T47D (cell line): ENCODE measurements around the gene PUM2.
A peak's percentile ranks its signal among the peaks of the same experiment; 100 is the strongest.

ENCODE experiments used
- DNase-seq, 2 experiments: peaks; one replicate each; pipeline versions ENCODE4 v3.0.0 to v3.0.0-alpha.2; 2011 to 2012; ENCODE audit warnings: low read depth in 1 of 2, low spot score in 1 of 2
- JUND ChIP-seq: IDR thresholded peaks from 2 replicates; pipeline ENCODE4 v1.6.1; 2012; ENCODE audit warnings: low read depth
- in situ Hi-C: cut with HindIII; loops from 2 replicates; pipeline ENCODE4 v1.10.0; 2016; ENCODE audit warnings: low sequenced_read_pairs, low pct_unique_long_range_greater_than_20kb

The PUM2 gene

GRCh38 chr2:20314562-20315501 lies 35.8 kb downstream of the PUM2 start:
- DNase-seq, result no peak
- TF ChIP-seq JUND, result no peak
- in situ Hi-C loops, result no loop called here

DNA sequence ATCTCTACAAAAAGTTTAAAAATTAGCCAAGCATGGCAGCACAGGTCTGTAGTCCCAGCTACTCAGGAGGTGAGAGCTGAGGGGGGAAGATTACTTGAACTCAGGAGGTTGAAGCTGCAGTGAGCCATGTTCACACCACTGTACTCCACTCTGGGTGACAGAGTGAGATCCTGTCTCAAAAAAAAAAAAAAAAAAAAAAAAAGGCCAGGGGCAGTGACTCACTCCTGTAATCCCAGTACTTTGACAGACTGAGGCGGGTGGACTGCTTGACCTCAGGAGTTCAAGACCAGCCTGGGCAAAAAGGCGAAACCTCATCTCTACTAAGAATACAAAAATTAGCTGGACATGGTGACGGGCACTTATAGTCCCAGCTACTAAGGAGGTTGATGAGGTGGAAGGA lies 37.0 kb downstream of the PUM2 start:
- no peak for TF ChIP-seq JUND
- DNase-seq, result no peak
- in situ Hi-C loops, result no loop called here

DNA sequence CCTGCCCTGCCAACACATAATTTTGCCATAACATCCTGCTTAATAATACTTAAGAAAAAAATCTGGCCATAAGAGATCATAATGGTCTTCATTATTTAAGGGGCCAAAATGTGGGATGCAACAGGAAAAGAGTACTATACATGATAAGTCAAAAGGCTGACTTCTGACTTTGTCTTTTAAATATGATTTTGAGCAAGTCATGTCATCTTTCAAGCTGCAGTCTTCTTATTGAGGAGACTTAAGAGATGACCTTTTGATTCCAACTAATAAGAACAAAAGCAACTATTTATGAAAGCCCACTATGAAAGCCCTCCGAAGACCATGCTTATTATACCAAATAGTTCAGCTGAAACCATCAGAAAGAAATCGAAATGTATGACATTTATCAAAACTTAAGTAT lies 41.6 kb downstream of the PUM2 start:
- DNase-seq, result no peak
- in situ Hi-C loops, result no loop called here
- TF ChIP-seq JUND, result no peak

GRCh38 chr2:20307311-20307710 lies 43.3 kb downstream of the PUM2 start:
- in situ Hi-C loops, result no loop called here
- DNase-seq, result no peak
- TF ChIP-seq JUND, result no peak

GRCh38 chr2:20304411-20304810 lies 46.2 kb downstream of the PUM2 start:
- DNase-seq, result no peak
- no peak for TF ChIP-seq JUND
- in situ Hi-C loops, result no loop called here

GRCh38 chr2:20303966-20304365 lies 46.7 kb downstream of the PUM2 start:
- in situ Hi-C loops, result no loop called here
- no peak for TF ChIP-seq JUND
- no peak for DNase-seq

DNA sequence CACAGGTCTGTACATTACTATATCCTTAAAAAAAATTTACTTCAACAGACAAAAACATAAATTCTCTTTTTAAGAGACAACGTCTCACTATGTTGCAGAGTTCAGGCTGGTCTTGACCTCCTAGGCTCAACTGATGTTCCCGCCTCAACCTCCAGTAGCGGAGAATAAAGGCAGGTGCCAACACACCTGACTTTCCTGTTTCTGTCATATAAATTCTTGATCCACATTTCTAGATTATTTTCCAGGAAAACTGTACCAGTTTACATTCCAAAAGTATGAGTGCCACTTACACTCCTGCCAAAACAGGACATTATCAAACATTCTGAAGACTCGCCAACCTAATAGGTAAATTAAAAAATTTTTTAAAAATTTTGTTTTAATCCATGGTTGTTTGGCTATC lies 48.6 kb downstream of the PUM2 start:
- DNase-seq, result no peak
- in situ Hi-C loops, result no loop called here

GRCh38 chr2:20300656-20301055 lies 50.0 kb downstream of the PUM2 start:
- in situ Hi-C loops, result no loop called here
- no peak for TF ChIP-seq JUND

More for the DNA sequence above, 48.6 kb downstream of the PUM2 start:
- TF ChIP-seq JUND, result no peak

GRCh38 chr2:20299113-20299512 lies 51.5 kb downstream of the PUM2 start:
- no peak for TF ChIP-seq JUND
- DNase-seq, result no peak
- in situ Hi-C loops, result no loop called here

More at GRCh38 chr2:20300656-20301055, 50.0 kb downstream of the PUM2 start:
- DNase-seq, result no peak

- TF ChIP-seq JUND, result no peak
- in situ Hi-C loops, result no loop called here
- DNase-seq, result no peak
These were observed 56.4 kb downstream of the PUM2 start for GRCh38 chr2:20294231-20294630.

DNA sequence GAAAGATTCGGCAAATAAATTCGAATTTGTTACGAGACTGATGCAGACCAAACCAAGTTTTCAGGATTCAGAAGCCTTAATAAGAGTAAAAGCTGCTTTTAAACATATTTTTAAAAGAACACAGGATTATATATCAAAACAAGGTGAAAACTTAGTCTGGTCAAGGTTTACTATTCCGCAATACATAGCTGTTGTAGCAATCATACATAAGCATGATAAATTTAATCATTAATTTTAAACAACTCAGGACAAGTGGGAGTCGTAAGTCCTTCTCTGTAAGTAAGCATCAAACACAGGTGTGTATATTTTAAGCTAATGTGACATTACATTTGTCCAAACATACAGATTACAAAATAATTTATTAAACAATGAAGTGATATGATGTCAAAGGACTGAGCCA lies 57.7 kb downstream of the PUM2 start:
- DNase-seq, result no peak
- TF ChIP-seq JUND, result no peak
- in situ Hi-C loops, result no loop called here

DNA sequence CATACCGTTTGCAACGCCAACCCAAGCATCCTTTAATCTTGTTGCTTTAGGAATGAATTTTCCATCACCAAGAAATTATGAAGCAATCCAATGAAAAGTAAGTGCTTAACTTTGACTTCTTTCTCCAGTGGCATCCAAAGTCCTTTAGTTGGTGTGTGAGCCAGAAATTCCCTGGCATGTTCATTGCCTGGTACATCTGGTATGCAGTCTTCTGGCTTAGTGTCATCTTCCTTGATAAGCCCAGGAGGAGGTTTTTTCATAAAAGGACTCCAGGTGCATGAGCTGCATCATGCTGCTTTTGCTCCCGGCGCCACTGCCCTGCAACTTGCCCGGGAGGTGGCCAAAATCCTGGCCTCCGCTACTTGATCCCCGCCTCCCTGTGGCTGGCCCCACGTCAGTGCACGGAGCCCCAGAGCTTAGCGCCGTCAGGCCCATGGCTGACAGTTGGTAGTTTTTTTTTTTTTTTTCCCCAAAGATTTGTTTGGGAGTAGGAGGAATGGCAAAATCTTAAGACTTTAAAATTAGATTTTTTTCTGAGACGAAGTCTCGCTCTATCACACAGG lies 58.7 kb downstream of the PUM2 start:
- DNase-seq, result peak in 1 of 2 experiments; percentile 3
- in situ Hi-C loops, result no loop called here

DNA sequence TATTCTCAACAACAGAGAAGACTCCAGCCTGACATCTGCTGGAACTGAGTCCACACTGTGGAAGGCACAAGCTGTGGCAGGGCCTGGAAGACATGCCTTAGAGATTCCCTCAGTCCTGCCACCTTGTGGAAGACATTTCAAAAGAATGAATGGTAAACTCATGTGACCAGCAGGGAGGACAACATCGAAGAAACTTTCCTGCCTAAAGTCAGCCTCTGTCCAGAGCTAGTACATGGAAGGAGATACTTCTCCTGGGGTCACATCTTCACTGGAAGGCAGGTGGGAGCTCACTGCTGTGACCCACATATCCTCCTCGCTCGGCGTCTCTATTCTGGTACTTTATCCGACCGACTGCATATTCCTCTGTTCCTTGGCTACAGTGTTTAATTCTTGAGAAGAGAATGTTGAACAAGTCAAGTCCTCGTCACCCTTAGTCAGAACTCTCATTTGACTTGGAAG lies 59.5 kb downstream of the PUM2 start:
- peak; percentile 64 to 87 for DNase-seq
- in situ Hi-C loops, result no loop called here
- TF ChIP-seq JUND, result no peak

More for the DNA sequence above, 58.7 kb downstream of the PUM2 start:
- no peak for TF ChIP-seq JUND
